Activated T-cell treated with anti-CD3 and anti-CD28 coated beads for 4 hours (primary cell): ENCODE results near the gene TUBD1.
"Not testable (repeated sequence)": the region's sequence is repeated elsewhere in the genome, so short reads cannot be mapped to it uniquely, and the experiment has no call there.

Experiments
- DNase-seq: peaks from one replicate; pipeline ENCODE4 v3.0.0-alpha.2; 2020

TUBD1 gene

DNA sequence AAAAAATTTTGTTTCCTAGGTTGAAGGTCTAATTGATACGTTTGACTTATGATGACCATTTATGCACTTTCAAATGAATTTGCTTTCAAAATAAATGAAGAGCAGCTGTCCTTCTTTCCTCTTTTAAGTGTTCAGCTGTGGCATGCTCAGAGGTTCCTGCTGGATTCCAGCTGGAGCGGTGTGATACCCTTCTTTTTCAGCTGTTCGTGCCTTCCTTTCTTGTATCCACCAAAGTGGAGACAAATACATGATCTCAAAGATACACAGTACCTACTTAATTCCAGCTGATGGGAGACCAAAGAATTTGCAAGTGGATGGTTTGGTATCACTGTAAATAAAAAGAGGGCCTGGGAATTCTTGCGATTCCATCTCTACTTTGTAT lies 50.9 kb downstream of the TUBD1 start:
- not testable (repeated sequence) for DNase-seq

DNA sequence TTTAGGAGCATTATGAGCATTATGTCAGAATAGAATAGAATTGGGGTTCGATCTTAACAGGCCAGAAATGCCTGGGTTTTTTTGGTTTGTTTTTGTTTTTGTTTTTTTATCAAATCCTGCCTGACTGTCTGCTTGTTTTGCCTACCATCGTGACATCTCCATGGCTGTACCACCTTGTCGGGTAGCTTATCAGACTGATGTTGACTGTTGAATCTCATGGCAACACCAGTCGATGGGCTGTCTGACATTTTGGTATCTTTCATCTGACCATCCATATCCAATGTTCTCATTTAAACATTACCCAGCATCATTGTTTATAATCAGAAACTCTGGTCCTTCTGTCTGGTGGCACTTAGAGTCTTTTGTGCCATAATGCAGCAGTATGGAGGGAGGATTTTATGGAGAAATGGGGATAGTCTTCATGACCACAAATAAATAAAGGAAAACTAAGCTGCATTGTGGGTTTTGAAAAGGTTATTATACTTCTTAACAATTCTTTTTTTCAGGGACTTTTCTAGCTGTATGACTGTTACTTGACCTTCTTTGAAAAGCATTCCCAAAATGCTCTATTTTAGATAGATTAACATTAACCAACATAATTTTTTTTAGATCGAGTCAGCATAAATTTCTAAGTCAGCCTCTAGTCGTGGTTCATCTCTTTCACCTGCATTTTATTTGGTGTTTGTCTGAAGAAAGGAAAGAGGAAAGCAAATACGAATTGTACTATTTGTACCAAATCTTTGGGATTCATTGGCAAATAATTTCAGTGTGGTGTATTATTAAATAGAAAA lies 51.5 kb downstream of the TUBD1 start:
- not testable (repeated sequence) for DNase-seq

DNA sequence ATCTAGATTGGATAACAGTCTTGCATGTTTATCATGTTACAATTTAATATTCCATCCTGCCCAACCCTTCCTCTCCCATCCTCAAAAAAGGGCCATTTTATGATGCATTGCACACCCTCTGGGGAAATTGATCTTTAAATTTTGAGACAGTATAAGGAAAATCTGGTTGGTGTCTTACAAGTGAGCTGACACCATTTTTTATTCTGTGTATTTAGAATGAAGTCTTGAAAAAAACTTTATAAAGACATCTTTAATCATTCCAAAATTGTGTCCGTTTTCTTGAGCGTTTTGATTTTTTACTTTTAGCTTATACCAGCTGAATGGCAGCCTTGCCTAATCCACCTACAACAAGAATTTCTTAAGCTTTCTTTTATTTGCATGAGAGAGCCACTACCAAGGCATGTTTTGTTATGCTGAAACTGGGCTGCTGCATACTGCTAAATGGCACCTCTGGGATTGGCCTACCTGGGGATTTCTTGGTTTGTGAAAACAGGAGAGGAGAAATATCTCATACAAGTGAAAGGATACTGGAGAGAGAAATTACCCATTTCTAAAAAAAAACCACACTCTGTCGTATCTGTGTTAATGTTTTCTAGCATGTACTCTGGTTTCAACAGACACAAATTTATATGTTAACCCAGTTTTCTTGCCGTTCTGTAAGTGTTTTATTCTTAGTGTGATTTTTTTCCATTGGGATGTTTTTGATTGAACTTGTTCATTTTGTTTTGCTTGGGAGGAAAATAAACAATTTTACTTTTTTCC lies 52.2 kb downstream of the TUBD1 start:
- no peak for DNase-seq

DNA sequence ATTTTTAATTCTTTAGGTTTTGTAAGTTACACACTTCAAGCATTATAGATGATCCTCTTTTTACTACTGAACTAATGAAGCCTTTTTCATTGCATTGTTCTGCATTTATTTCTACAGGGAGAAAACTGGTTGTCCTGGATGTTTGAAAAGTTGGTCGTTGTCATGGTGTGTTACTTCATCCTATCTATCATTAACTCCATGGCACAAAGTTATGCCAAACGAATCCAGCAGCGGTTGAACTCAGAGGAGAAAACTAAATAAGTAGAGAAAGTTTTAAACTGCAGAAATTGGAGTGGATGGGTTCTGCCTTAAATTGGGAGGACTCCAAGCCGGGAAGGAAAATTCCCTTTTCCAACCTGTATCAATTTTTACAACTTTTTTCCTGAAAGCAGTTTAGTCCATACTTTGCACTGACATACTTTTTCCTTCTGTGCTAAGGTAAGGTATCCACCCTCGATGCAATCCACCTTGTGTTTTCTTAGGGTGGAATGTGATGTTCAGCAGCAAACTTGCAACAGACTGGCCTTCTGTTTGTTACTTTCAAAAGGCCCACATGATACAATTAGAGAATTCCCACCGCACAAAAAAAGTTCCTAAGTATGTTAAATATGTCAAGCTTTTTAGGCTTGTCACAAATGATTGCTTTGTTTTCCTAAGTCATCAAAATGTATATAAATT lies 53.0 kb downstream of the TUBD1 start:
- DNase-seq, result no peak

DNA sequence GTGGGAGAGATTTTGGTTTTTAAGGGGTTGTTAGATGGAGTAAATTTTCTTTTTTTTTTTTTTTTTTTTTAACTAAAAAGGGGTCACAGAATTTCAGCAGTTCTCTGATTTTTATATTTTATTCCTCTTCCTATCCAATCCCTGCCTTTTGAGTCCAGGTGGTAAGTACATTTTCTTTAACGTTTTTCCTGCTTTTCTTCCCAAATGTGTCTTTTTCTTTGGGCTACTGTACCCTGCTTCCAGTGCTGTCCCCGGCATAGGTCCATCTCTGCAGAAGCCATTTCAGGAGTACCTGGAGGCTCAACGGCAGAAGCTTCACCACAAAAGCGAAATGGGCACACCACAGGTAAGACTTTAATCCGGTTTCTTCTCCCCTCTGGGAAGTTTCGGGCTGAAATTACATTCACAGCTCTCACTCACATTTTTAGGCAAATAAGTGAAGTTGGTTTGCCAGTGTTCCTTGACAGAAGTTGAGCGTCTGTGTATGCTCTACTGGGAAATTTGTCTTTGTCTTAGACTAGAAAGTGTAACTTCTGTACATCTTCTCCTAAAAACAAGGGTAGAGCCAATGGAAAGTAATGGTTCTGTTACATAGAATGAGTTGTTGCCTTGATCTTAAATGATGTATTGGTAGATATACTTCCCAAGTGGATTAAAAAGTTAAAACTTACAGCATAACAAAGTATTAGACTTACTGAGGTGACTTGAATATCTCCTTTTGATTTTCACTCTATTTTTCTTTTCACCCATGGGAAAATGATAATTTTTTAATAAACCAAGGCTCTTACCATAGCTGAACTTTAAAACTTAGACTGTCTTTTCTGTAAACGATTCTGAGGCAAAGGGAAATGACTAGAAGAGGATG lies 54.5 kb downstream of the TUBD1 start:
- no peak for DNase-seq

DNA sequence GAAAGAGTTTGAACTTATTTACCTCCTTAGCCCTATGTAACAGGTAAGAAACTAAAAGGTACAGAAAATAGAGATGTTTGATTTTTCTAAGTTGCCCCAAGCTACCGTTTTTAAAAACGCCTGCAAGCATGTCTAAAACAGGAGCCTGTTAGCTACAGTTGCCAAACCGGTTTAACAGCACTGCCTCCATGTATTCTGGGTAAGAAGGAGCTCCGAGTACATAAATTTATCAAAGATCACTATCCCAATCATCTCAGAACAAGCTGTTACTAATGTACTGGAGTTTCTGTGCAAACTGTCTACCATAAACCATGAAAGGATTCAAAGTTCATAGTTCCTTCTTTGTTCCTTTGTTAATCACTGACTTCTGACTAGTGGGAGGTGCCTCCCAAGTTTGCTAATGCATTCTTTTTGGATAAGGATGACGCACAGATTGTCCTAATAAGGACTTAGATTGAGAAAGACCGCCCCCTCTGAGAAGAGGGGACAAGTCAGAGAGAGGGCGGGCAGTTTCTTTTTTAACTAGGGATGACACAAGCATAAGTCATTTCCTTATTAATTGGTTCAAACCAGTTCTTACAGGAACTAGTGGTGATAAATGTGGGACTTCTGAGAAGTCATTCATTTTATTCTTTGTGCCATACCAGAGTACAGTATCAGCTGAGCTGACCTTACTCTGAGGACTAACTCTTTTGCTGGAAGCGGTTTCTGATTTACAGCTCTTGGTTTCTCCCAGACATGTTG lies 55.3 kb downstream of the TUBD1 start:
- peak; percentile 63 for DNase-seq

DNA sequence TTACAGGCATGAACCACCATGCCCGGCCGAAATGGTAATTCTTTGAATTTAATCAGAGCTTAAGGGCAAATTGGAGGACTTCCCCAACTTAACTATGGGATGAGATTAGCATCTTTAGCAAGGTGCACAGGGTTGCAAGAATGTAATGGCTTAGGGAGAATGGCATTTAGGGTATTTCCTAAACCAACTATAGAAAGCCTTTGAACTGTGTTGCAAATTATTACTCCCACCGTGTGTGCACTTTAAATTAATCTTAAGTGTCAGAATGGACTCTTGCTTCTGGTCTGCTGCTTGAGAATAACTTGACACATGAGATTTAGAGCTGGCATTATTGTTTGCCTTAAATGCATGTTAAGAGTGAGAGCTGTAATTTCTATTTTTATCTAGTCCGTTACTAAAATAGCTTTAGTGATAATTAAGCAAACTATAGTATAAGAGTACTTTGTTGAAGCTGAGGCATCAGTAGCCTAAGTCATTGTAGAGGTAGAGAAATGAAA lies 59.8 kb downstream of the TUBD1 start:
- no peak for DNase-seq

DNA sequence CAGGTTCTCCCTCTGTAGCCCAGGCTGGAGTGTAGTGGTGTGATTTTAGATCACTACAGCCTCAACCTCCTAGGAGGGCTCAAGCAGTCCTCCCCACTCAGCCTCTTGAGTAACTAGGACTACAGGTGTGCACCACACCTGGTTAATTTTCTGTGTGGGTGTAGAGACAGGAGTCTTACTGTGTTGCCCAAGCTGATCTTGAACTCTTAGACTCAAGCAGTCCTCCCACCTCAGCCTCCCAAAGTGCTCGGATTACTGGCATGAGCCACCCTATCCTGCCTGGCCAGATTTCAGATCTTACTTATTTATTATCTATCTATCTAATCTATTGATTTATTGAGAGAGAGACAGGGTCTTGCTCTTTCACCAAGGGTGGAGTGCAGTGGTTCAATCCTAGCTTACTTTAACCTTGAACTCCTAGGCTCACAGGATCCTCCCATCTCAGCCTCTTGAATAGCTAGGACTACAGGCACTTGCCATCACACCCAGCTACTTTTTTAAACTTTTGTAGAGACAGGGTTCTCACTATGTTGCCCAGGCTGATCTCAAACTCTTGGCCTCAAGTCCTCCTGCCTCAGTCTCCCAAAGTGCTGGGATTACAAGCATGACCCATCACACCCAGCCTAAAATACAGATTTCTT lies 61.8 kb downstream of the TUBD1 start:
- no peak for DNase-seq

DNA sequence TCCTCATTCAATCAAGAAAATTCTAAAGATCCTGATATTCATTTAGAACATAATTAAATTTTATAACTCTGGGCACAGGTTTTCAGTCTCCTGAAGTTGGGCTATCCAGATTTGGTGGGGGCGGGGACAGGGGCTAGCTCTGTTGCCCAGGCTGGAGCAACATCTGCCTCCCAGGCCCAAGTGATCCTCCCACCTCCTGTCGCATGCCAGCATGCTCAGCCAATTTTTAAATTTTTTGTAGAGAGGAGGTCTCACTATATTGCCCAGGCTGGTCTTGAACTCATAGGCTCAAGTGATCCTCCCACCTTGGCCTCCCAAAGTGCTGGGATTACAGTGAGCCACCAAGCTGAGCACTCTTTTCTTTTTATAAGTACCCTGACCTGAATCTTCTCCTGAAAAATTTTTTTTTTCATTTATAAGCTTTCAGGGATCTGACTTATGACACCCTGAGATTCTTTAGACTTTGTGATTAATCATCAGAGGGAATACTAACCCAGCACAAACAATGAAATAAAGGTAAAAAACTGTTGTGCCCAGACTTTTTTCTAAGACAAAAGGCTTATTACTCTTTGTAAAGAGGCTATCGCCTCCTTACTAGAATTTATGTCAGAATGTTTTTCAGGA lies 62.6 kb downstream of the TUBD1 start:
- DNase-seq, result no peak

DNA sequence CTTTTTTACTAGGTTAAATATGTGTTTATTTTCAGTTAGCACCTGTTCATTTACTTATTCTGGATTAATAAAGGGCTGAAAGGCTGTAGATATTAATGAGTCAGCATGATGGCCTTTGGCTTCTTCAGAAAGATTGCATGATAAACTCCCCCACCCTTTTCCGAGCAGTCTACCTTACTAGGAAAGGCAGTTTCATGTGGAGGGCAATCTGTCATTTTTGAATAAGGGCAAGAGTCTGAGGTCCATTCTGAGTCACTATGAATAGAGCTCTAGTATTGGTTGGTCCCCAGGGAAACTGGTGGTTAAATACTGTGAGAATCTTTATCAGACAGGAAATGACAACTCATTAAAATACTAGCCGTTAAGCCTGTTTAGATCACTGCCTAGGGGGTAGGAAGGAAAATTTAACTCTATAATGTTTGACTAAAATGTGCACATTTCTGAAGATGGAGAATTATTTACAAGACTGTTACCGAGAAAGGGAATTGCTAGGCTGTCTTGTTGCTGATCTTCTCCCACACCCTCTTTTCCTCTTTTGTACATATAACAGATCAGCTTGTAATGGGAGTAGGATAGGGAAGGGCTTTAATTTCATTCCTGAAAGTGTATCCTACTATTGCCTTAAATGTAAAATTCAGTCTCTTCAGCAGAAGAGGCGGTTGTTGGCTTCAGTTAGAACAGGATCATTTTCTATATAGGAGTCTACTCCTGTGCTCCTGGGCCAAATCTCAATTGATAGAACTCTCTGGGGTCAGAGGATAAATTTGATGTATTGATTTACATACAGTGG lies 63.3 kb downstream of the TUBD1 start:
- DNase-seq, result no peak

DNA sequence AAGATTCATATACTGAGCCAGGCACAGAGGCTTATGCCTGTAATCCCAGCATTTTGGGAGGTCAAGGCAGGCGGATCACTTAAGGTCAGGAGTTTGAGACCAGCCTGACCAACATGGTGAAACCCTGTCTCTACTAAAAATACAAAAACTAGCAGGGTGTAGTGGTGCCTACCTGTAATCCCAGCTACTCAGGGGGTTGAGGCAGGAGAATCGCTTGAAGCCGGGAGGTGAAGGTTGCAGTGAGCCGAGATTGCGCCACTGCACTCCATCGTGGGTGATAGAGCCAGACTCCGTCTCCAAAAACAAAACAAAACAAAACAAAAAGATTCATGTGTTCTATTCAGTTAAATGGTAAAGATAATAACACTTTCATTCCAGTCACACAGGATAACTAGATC lies 63.9 kb downstream of the TUBD1 start:
- DNase-seq, result not testable (repeated sequence)

DNA sequence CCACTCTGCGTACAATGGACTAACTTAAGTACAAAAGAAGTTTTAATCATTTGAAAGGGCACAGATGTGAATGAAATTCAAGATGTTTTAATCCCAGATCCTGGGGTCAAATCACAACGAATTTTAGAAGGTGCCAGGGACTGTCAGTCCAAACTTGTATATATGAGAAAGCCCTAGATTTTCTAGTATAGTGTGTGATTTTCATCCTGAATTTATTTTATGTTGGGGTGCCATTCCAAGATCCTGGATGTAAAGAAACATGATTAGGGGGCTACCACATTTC lies 64.3 kb downstream of the TUBD1 start:
- no peak for DNase-seq

DNA sequence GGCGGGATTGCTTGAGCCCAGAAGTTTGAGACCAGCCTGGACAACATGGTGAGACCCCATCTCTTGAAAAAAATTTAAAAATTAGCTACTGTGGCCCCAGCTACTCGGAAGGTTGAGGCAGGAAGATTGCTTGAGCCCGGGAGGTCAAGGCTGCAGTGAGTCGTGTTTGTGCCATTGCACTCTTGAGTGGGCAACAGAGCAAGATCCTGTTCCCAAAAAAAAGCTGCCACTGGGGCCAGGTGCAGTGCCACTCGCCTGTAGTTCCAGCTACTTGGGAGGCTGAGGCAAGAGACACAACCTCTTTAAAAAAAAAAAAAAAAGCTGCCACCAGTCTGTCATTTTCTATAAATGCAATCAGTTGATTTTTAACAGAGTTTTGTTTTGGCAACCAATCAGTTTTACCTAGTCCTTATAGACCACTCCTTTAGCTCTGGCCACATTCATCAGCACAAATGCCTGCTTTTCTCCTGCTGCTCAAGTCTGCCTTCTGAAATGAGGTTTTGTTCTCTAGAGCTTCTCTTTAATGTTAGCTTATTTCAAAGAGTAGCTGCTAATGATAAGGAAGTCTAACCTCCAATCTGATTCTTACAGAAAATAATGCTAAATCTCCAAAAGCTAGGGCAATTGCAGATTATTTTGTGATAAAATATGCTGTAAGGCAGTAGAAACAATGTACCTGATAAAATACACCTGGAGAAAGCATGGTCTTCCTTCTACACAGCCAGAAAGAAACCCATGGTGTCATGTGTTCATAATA lies 64.8 kb downstream of the TUBD1 start:
- no peak for DNase-seq

DNA sequence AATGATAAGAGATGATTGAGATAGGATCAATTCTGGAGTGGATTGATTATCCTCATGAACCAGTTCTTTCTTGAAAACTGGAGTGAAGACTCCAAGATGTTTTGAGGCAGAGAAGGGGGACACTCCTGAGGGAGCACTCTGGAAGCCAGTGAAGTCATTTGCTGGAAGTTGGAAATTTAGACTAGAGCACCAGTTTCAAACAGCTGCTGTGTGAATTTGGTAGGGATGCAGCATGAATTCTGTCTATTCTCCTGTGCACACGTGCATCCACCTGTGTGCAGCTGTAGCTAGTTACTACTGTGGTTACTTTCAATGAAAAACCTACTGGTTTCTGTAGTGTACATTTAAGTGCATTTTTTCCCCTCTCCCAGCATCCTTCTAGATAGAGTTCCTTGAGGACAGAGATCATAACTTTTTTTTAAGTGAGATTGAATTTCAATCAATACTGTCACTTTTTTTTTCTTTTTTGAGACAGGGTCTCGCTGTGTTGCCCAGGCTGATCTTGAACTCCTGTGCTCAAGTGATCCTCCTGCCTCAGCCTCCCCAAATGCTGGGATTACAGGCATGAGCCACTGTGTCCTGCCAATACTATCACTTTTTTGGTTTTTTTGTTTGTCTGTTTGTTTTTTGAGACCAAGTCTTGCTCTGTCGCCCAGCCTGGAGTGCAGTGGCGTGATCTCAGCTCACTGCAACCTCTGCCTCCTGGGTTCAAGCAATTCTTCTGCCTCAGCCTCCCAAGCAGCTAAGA lies 65.9 kb downstream of the TUBD1 start:
- no peak for DNase-seq

DNA sequence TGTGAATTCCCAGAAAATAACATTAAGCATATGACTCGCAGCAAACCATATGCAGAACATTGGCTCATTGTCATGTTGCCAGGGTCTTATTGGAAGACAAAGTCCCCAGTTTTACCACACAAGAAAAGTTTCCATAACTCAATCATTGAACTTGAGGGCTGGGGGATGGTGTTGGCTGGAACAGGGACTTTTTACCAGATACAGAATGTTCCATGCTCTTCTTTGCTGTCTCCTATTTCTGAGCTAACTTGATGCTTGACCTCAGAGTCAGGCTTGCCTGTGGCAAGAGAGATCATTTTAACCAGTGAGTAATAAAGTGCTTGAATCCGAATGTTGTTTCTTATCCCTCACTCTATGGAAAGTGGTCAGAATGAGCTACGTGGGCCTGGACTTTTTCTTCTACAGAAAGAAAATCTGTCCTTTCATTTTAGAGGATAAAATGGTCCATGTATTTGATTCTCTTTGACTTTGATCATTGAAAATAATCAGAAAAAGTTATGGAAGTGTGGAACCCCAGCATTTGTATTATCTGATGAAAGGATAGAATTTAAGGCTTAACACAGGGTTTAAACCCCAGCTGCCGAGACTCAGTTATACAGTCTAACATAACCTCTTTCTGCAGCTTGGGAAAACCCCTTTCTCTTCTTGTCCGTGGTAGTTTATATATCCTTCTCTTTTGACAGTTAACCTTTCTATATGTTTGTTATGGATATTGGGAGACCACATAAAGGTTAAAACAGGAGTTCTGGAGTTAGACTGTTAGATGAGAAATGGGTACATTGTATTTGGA lies 67.0 kb downstream of the TUBD1 start:
- DNase-seq, result no peak

DNA sequence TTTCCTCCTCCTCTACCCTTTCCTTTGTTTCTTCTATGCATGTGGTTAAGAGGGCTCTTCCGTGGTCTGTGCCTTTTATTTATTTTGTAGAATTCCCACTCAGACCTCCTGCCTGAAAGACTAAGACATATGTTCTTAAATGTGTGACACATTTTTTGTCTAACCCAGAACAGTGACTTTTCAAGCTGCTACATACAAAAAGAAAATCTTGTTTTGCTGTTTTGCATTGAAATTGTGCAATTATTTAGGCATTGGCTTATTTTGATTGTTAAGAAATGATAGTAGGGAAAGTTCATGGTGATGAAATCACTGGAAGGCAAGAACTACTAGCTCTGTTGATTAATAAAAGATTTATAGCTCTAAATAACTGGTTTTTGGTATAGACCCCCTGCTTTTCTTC lies 76.8 kb downstream of the TUBD1 start:
- DNase-seq, result no peak

DNA sequence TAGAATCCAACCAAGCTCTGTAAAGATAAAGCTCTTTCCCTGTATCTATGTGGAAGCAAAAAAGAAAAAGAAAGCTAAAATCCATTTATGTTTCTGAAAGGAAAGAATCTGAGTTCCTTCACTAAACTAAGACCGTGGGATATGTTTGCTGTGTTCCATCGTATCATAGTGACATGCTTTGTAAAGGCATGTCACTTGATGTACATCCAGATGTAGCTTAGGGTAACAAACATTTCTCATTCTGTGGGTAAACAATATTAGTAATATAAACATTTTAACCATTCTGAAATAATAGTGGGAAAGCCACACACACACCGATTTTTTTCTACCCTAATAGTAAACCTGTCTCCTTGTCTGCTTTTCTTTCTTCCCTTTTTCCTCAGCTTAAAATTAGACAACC lies 78.1 kb downstream of the TUBD1 start:
- no peak for DNase-seq

DNA sequence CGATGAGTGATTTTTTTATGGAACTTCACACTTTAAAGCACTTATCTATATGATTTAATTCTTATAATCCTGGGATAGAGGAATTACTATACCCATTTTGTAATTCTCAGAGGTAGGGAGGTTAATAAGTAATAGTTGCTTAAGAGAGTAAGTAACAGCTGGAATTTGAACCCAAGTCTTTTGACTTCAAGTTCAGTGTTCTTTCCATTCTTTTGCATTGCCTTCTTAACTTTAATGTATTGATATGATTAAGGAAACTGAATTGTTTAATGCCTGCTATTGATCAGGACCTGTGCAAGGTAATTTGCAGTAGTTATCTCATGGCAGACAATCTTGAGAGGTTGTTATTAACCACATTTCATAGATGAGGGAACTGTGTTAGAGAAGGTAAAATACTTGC lies 78.5 kb downstream of the TUBD1 start:
- DNase-seq, result no peak
